HCT116 (cell line): Measurements from ENCODE around the gene WNK2. TPM values are rescaled to one million over a fixed set of nuclear protein-coding genes. Genes with fewer than 3 reads are reported as not detected.

Source experiments
- ATAC-seq: fragments of 200-7000 bp; cut with Tn5 transposase; 2 replicates; pipeline ENCODE4 v1.9.1; 2020; ENCODE audit warnings: mild to moderate bottlenecking, moderate library complexity
- BruUV-seq: library from RNA; stranded (reverse); fragments of 400-500 nt; replicated peaks from 2 replicates; lab custom pipeline; 2021; lab: Mats Ljungman, UMichigan
- CTCF ChIA-PET: fragments of 300-600 bp; sonication (Branson Sonifier 250); formaldehyde crosslinking; loops from one replicate; lab custom pipeline; 2021; ENCODE audit warnings: antibody characterized with exemption; lab: Charles Lee
- POLR2A ChIA-PET: fragments of 300-600, 350-600 bp; sonication (Branson Sonifier 250); formaldehyde crosslinking; loops from one replicate; lab custom pipeline; 2021; ENCODE audit warnings: antibody characterized with exemption; lab: Charles Lee
- RAD21 ChIA-PET, 2 experiments: fragments of 300-600 bp; sonication (Branson Sonifier 250); formaldehyde crosslinking; loops; one replicate each; lab custom pipeline; 2023; ENCODE audit warnings: low total read pairs in 2 of 2; ENCODE audit not compliant: uncharacterized antibody in 2 of 2, unreplicated experiment in 2 of 2, low non-redundant PET in 1 of 2; lab: Charles Lee
- DNase-seq: peaks from one replicate; pipeline ENCODE4 v3.0.0-alpha.2; 2010; ENCODE audit warnings: low read depth, low spot score
- H2AFZ ChIP-seq: fragments of 200-600 bp; shearing (Covaris generic), sonication (generic); 2 replicates; pipeline ENCODE4 v1.6.1; 2017; ENCODE audit warnings: low read depth, mixed run types, mixed read lengths, antibody characterized with exemption, low read length; ENCODE audit not compliant: poor library complexity, severe bottlenecking
- H3K27ac ChIP-seq: 2 replicates; pipeline ENCODE4 v1.5.1; 2012; ENCODE audit warnings: low read depth, low read length
- H3K27me3 ChIP-seq: fragments of 200-600 bp; sonication (generic); 2 replicates; pipeline ENCODE4 v1.6.1; 2016; ENCODE audit warnings: mixed run types, low read length, mixed read lengths; ENCODE audit not compliant: insufficient read depth
- H3K36me3 ChIP-seq, 2 experiments: fragments of 200-500 bp in 1 of 2; fragments of 200-600 bp in 1 of 2; sonication (Bioruptor generic) in 1 of 2; sonication (generic) in 1 of 2; 2 replicates each; pipeline versions ENCODE4 v1.5.1 to v1.6.1; 2014 to 2016; ENCODE audit warnings: low read length in 2 of 2, inconsistent platforms in 1 of 2, mixed read lengths in 1 of 2, mixed run types in 1 of 2; ENCODE audit not compliant: insufficient read depth in 2 of 2, control insufficient read depth in 1 of 2
- H3K4me1 ChIP-seq, 2 experiments: fragments of 200-600 bp in 1 of 2; sonication (generic) in 1 of 2; 2 replicates each; pipeline versions ENCODE4 v1.5.1 to v1.6.1; 2012 to 2017; ENCODE audit warnings: low read length in 2 of 2, inconsistent platforms in 1 of 2, mild to moderate bottlenecking in 1 of 2, mixed read lengths in 1 of 2, mixed run types in 1 of 2, moderate library complexity in 1 of 2; ENCODE audit not compliant: insufficient read depth in 2 of 2, control insufficient read depth in 1 of 2
- H3K4me2 ChIP-seq: fragments of 200-600 bp; sonication (generic); 2 replicates; pipeline ENCODE4 v1.6.1; 2017; ENCODE audit warnings: mixed run types, low read length, mixed read lengths
- H3K4me3 ChIP-seq, 2 experiments: fragments of 200-600 bp in 1 of 2; sonication (generic) in 1 of 2; replicated peaks in 1 of 2; 2 replicates each; pipeline ENCODE4 v1.5.1; 2011 to 2016; ENCODE audit warnings: low read length in 2 of 2, control low read depth in 1 of 2, low read depth in 1 of 2, mild to moderate bottlenecking in 1 of 2, mixed read lengths in 1 of 2, mixed run types in 1 of 2
- H3K79me2 ChIP-seq: fragments of 200-600 bp; sonication (generic); 2 replicates; pipeline ENCODE4 v1.6.1; 2017; ENCODE audit warnings: mild to moderate bottlenecking, mixed run types, low read length, moderate library complexity, mixed read lengths; ENCODE audit not compliant: insufficient read depth
- H3K9ac ChIP-seq: fragments of 200-600 bp; sonication (generic); 2 replicates; pipeline ENCODE4 v1.6.1; 2016; ENCODE audit warnings: low read length, mixed read lengths
- H3K9me2 ChIP-seq: fragments of 200-600 bp; sonication (generic), shearing (Covaris generic); 2 replicates; pipeline ENCODE4 v1.6.1; 2017; ENCODE audit warnings: mixed run types, mild to moderate bottlenecking, moderate library complexity; ENCODE audit not compliant: insufficient read depth
- H3K9me3 ChIP-seq, 2 experiments: fragments of 200-500 bp in 1 of 2; fragments of 200-600 bp in 1 of 2; sonication (Bioruptor generic) in 1 of 2; sonication (generic) in 1 of 2; 2 replicates each; pipeline ENCODE4 v1.6.1; 2014 to 2017; ENCODE audit warnings: low read length in 2 of 2, mixed read lengths in 2 of 2, inconsistent platforms in 1 of 2, low read depth in 1 of 2, mild to moderate bottlenecking in 1 of 2, mixed run types in 1 of 2, moderate library complexity in 1 of 2; ENCODE audit not compliant: control insufficient read depth in 1 of 2, insufficient read depth in 1 of 2
- H4K20me1 ChIP-seq: fragments of 200-600 bp; sonication (generic), shearing (Covaris generic); 2 replicates; pipeline ENCODE4 v1.6.1; 2017; ENCODE audit warnings: mixed run types, mild to moderate bottlenecking, moderate library complexity; ENCODE audit not compliant: insufficient read depth
- CBX3 ChIP-seq: IDR thresholded peaks from 2 replicates; pipeline ENCODE4 v1.6.1; 2012; ENCODE audit warnings: low read depth
- EGR1 ChIP-seq: IDR thresholded peaks from 2 replicates; pipeline ENCODE4 v1.6.1; 2012; ENCODE audit warnings: low read depth
- ELF1 ChIP-seq: IDR thresholded peaks from 2 replicates; pipeline ENCODE4 v1.6.1; 2012; ENCODE audit warnings: low read depth, borderline replicate concordance
- EZH2phosphoT487 ChIP-seq: fragments of 200-600 bp; IDR thresholded peaks from 2 replicates; pipeline ENCODE4 v1.6.1; 2018; ENCODE audit warnings: antibody characterized with exemption, borderline replicate concordance
- FOSL1 ChIP-seq: IDR thresholded peaks from 2 replicates; pipeline ENCODE4 v1.6.1; 2012; ENCODE audit warnings: low read depth
- JUND ChIP-seq: IDR thresholded peaks from 2 replicates; pipeline ENCODE4 v1.6.1; 2012
- POLR2A ChIP-seq: IDR thresholded peaks from 2 replicates; pipeline ENCODE4 v1.7.0; 2011; ENCODE audit warnings: borderline replicate concordance; ENCODE audit not compliant: insufficient read depth, insufficient read length; ENCODE audit errors: extremely low read depth
- POLR2AphosphoS5 ChIP-seq: IDR thresholded peaks from 2 replicates; pipeline ENCODE4 v1.6.1; 2011; ENCODE audit warnings: mild to moderate bottlenecking, low read depth, low read length, moderate library complexity
- RAD21 ChIP-seq: IDR thresholded peaks from 2 replicates; pipeline ENCODE4 v1.6.1; 2012; ENCODE audit warnings: low read depth, mild to moderate bottlenecking
- SIN3A ChIP-seq: IDR thresholded peaks from 2 replicates; pipeline ENCODE4 v1.6.1; 2012; ENCODE audit warnings: low read depth
- SP1 ChIP-seq: IDR thresholded peaks from 2 replicates; pipeline ENCODE4 v1.6.1; 2012; ENCODE audit warnings: low read depth
- SRF ChIP-seq: IDR thresholded peaks from 2 replicates; pipeline ENCODE4 v1.6.1; 2012; ENCODE audit warnings: low read depth
- ZFX ChIP-seq: fragments of 450-650 bp; IDR thresholded peaks from 2 replicates; pipeline ENCODE4 v1.6.1; 2017
- intact Hi-C: fragments of 100-400 bp; cut with micrococcal nuclease; formaldehyde crosslinking; loops from 2 replicates; pipeline ENCODE4 v1.10.0; 2022
- total RNA-seq: library from RNA; stranded (reverse); gene quantifications from one replicate; pipeline ENCODE4 v1.2.1, GENCODE V29; 2021; ENCODE audit not compliant: unreplicated experiment
- TF ChIP-seq, protein P1 (sequence below): IDR thresholded peaks from 2 replicates; pipeline ENCODE4 v1.6.1; 2012
- TF ChIP-seq, protein P2 (sequence below), 3 experiments: fragments of 200-600 bp in 1 of 3; sonication (generic) in 1 of 3; IDR thresholded peaks in 2 of 3; conservative IDR thresholded peaks in 1 of 3; 2 replicates each; pipeline ENCODE4 v1.5.1; 2012 to 2017; ENCODE audit warnings: low read depth in 2 of 3, low read length in 2 of 3, antibody characterized with exemption in 1 of 3, borderline replicate concordance in 1 of 3, control low read depth in 1 of 3, mild to moderate bottlenecking in 1 of 3, mixed read lengths in 1 of 3, mixed run types in 1 of 3, moderate library complexity in 1 of 3; ENCODE audit not compliant: insufficient read depth in 1 of 3
- TF ChIP-seq, protein P3 (sequence below): IDR thresholded peaks from 2 replicates; pipeline ENCODE4 v1.6.1; 2011; ENCODE audit warnings: mild to moderate bottlenecking, low read length, moderate library complexity; ENCODE audit not compliant: insufficient replicate concordance; ENCODE audit errors: extremely low read depth
- TF ChIP-seq, protein P4 (sequence below): IDR thresholded peaks from 2 replicates; pipeline ENCODE4 v1.6.1; 2012

Gene WNK2
- total RNA-seq, 1 experiment from 2014 or later: 24.4 TPM

DNA sequence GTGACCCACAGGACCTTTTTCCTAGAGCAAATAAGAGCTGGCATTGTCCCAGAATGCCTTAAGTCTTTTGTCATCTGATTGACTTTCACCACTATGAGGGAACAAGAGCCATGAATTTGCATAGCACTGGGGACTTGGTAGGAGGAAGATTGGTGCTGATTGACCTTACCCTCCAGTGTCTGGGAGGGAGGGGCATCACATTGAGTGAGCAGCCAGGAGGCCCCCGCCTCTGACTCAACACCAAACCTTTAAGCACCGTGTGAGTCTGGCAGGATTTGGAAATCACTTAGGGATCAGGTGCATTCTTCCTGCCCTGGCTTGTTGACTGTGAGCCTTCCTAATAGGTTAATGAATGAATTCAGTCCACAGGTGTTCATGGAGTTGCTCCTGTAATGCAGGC is 40.7 kb downstream of the WNK2 start:
- RAD21 ChIA-PET: no interaction called here
- H3K4me3 ChIP-seq: no peak overlapping the region; a peak in 1 of 4 replicates
- no peak overlapping the region for H2AFZ ChIP-seq
- no peaks in the 10 kb centered on the region for H3K36me3 ChIP-seq
- POLR2A ChIA-PET: no interaction called here
- ATAC-seq (peak; percentile 10; the same call in 1 of the 2 replicates), DNase-seq (peak; percentile 7)
- no peak overlapping the region for H3K9ac ChIP-seq
- H3K9me3 ChIP-seq: no peaks in the 10 kb centered on the region
- no peaks in the 10 kb centered on the region for H3K9me2 ChIP-seq
- CTCF ChIA-PET: no interaction called here
- no peak for TF ChIP-seq POLR2A
- TF ChIP-seq JUND: peak; percentile 22; the same call in 1 of the 2 replicates
- TF ChIP-seq, all 23 proteins: peak for 1
- Histone ChIP-seq H3K4me1 (peaks cover 38 to 46% of the 10 kb centered on the region in 2 experiments), H4K20me1 (no peaks in the 10 kb centered on the region), H3K27me3 (no peaks in the 10 kb centered on the region), H3K4me2 (peak overlapping the region; percentile 88), H3K79me2 (peaks cover 16% of the 10 kb centered on the region), H3K27ac (peak overlapping the region; percentile 73)
- intact Hi-C loops: loop anchor here (5.0 kb wide), 1 partner anchor 48 kb away; no protein-coding TSS in a partner anchor
- no TSS peak for BruUV-seq

DNA sequence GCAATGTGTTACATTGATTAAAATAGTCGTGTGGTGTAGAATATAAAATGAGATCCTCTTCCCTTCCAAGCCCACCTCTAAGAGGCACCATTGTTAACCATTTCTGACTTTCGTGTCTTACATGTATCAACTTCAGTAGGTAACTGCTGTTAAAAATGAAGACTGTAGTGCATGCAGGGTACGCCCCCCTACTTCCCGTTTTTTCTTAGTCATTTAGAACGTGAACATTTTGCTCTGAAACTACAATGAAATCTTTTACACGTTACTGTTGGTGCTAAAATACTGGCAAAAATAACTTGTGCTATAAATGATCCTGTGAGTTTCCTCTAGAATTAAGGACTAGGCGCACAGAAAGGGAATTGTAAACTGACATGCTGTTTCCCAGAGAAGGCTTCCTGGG is 41.5 kb downstream of the WNK2 start:
- H3K4me2 ChIP-seq: peak overlapping the region; percentile 88; the same call in 1 of the 2 replicates
- POLR2A ChIA-PET: no interaction called here
- RAD21 ChIA-PET: no interaction called here
- ATAC-seq: no peak
- no peaks in the 10 kb centered on the region for H3K27me3 ChIP-seq
- no peaks in the 10 kb centered on the region for H3K36me3 ChIP-seq
- no peaks in the 10 kb centered on the region for H3K9me3 ChIP-seq
- peaks cover 38 to 46% of the 10 kb centered on the region in 2 experiments for H3K4me1 ChIP-seq
- peaks cover 16% of the 10 kb centered on the region for H3K79me2 ChIP-seq
- intact Hi-C loops: no loop called here
- H2AFZ ChIP-seq: no peak overlapping the region
- no peak overlapping the region for H3K9ac ChIP-seq
- H4K20me1 ChIP-seq: no peaks in the 10 kb centered on the region
- H3K9me2 ChIP-seq: no peaks in the 10 kb centered on the region
- H3K27ac ChIP-seq: no peak overlapping the region
- CTCF ChIA-PET: no interaction called here
- no peak for DNase-seq
- BruUV-seq: no TSS peak
- no peak overlapping the region for H3K4me3 ChIP-seq
- TF ChIP-seq, protein P1, sequence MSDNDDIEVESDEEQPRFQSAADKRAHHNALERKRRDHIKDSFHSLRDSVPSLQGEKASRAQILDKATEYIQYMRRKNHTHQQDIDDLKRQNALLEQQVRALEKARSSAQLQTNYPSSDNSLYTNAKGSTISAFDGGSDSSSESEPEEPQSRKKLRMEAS: no peak
- no peak for TF ChIP-seq SP1
- no peak for TF ChIP-seq EGR1
- TF ChIP-seq POLR2AphosphoS5: no peak
- TF ChIP-seq EZH2phosphoT487: no peak
- TF ChIP-seq, protein P2, sequence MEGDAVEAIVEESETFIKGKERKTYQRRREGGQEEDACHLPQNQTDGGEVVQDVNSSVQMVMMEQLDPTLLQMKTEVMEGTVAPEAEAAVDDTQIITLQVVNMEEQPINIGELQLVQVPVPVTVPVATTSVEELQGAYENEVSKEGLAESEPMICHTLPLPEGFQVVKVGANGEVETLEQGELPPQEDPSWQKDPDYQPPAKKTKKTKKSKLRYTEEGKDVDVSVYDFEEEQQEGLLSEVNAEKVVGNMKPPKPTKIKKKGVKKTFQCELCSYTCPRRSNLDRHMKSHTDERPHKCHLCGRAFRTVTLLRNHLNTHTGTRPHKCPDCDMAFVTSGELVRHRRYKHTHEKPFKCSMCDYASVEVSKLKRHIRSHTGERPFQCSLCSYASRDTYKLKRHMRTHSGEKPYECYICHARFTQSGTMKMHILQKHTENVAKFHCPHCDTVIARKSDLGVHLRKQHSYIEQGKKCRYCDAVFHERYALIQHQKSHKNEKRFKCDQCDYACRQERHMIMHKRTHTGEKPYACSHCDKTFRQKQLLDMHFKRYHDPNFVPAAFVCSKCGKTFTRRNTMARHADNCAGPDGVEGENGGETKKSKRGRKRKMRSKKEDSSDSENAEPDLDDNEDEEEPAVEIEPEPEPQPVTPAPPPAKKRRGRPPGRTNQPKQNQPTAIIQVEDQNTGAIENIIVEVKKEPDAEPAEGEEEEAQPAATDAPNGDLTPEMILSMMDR (IDR thresholded peaks at IDR 0.05 in 2 of 3, conservative IDR thresholded peaks at IDR 0.05 in 1 of 3; ENCODE audit: borderline replicate concordance in 1 of 3, insufficient read depth in 1 of 3, low read depth in 2 of 3, low read length in 2 of 3): no peak
- TF ChIP-seq FOSL1: no peak
- no peak for TF ChIP-seq JUND
- TF ChIP-seq, protein P3, sequence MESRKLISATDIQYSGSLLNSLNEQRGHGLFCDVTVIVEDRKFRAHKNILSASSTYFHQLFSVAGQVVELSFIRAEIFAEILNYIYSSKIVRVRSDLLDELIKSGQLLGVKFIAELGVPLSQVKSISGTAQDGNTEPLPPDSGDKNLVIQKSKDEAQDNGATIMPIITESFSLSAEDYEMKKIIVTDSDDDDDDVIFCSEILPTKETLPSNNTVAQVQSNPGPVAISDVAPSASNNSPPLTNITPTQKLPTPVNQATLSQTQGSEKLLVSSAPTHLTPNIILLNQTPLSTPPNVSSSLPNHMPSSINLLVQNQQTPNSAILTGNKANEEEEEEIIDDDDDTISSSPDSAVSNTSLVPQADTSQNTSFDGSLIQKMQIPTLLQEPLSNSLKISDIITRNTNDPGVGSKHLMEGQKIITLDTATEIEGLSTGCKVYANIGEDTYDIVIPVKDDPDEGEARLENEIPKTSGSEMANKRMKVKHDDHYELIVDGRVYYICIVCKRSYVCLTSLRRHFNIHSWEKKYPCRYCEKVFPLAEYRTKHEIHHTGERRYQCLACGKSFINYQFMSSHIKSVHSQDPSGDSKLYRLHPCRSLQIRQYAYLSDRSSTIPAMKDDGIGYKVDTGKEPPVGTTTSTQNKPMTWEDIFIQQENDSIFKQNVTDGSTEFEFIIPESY: no peak
- TF ChIP-seq CBX3: no peak
- TF ChIP-seq ZFX: no peak
- no peak for TF ChIP-seq SIN3A
- TF ChIP-seq RAD21: no peak
- TF ChIP-seq SRF: no peak
- no peak for TF ChIP-seq POLR2A
- no peak for TF ChIP-seq ELF1
- TF ChIP-seq, protein P4, sequence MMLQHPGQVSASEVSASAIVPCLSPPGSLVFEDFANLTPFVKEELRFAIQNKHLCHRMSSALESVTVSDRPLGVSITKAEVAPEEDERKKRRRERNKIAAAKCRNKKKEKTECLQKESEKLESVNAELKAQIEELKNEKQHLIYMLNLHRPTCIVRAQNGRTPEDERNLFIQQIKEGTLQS: no peak
